Testis (tissue), 2 donors: ENCODE measurements around the gene EIF4E1B.

Experiments
- CTCF ChIP-seq, 3 experiments: fragments of 450-650 bp in 2 of 3; fragments of 200-600 bp in 1 of 3; sonication (generic) in 1 of 3; IDR thresholded peaks; one replicate each; pipeline ENCODE4 v1.5.1; 2016 to 2019; ENCODE audit warnings: antibody characterized with exemption in 3 of 3, mild to moderate bottlenecking in 2 of 3, moderate library complexity in 1 of 3
- POLR2A ChIP-seq: fragments of 450-650 bp; IDR thresholded peaks from one replicate; pipeline ENCODE4 v1.6.1; 2017; ENCODE audit warnings: antibody characterized with exemption, mild to moderate bottlenecking, moderate library complexity

GRCh38 chr5:176692839-176693476 lies 62.5 kb downstream of the EIF4E1B start:
- TF ChIP-seq CTCF (IDR thresholded peaks at IDR 0.05) (no peak), POLR2A (no peak)
